Stimulated activated CD4-positive, alpha-beta T cell treated with anti-CD3 and anti-CD28 coated beads, Interleukin-12 subunit alpha, Interleukin-12 subunit beta, amount 100 ng/mL, for 48 hours (primary cell): Measurements from ENCODE around the gene LIPC.

Experiments
- DNase-seq, 3 donors: peaks; one replicate each; pipeline ENCODE4 v3.0.0-alpha.2; 2020; ENCODE audit warnings: low read depth in 2 of 3, low spot score in 1 of 3

LIPC gene

DNA sequence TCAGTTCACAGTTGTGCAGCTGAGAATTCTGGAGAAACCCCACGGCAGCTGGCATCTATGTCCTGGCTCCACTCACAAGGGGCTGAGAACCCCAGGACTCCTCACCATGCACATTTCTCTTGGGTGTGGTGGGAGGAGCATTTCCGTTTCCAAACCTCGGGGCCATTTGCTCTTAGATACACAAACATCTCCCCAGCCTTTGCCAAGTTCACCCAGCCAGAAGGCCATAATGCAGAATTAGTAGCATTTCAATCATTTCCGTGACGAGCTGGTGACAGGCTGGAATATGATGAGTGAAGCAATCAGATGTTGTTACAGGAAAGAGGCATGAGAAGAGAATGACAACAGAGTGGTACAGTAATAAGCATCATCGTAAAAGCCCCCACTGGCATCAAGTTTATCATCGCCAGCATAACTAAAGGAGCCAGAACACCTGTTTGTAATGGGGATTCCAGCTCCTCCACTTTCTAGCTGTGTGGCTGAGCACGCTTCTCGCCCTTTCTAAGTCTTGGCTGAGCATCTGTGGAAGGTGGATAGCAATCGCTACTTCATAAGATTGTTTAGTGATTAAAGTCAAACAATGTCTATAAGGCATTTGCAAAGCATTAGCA is 82.0 kb downstream of the LIPC start:
- no peak for DNase-seq

DNA sequence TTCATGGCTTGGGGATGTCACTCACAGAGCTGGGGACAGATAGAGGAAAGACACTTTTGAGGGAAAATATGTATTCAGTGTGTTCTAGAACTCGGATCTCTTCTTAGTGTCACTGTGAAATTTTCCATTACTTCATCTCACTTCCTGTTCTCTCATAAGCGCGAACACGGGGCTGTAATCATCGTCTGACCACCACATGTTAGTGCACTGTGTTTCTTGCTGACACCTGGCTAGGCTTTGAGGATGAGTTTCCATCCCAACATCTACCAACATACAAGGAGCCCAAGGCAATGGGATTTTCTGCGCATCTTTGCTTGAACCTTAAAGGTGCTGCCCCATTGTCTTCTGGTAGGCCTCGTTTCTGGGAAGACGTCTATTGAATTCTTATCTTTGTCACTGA is 84.0 kb downstream of the LIPC start:
- peak in 1 of 3 donors; percentile 17 for DNase-seq

DNA sequence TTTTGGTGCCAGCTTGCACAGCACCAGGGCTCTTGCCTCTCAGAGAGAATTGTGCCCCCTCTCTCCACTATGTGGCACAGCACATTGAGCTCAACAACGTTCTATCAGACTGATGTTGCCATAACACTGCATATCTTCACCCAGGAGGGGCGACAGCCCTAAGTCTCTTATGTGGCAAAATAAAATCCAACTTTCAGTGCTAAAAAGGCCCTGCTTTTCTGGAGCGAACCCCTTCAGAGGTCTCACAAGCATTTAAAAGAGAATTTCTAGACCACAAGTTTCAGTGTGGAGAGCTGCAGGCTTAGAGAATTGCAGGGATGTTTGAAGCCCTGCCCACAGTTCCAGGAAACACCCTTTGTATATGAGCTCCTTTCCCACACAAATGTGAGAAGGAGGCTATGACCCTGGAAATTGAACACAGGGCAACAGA is 85.5 kb downstream of the LIPC start:
- DNase-seq: peak in 1 of 3 donors; percentile 7

DNA sequence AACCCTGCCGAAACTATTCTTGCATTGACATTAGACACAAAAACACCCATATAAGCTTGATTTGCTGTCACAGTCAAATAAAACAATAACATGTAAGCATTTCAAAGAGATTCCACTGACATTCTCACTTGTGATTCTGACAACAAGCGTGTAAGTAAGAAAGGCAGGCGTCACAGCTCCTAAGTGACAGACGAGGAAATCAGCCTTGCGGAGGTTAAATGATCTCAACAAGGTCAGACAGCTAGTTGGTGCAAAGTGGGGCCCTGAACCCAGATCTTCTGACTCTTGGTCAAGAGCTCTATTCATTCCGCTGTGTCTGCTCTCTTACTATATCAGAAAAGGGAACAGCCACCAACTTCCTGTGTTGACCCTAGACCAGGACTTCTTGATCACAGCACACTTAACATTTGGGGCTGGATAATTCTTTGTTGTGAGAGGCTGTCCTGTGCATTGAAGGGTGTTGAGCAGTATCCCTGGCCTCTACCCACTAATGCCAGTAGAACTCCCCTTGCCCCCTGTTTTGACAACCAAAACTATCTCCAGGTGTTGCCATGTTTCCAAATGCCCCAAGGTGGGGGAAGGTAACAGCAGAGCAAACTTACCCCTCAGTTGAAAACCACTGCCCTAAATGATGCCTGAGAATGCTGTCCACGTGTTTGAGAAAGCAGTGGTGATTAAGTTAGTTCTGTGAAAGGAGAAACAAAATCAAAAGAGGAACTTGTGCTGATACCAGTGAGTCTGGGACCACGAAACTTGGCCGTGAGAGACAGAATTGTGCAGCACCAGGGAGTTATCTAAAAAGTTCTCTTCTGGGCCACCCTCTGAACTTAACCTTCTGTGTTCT is 86.1 kb downstream of the LIPC start:
- no peak for DNase-seq

DNA sequence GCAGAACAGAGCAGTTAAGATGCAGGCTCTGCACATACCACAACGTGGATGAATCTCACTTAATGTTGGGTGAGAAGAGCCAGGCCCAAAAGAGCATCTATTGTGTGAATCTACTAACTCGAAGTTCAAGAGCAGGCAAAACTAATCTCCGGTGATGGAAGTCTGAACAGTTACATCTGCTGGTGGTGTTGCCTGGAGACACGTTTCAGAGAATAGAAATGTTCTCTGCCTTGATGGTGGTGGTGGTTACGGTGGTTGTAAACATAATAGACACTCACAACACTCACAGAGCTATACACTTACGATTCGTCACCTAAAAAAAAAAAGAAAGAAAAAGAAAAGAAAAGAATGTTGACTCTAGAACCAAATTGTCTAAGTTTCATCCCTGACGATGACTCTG is 86.8 kb downstream of the LIPC start:
- DNase-seq: no peak

DNA sequence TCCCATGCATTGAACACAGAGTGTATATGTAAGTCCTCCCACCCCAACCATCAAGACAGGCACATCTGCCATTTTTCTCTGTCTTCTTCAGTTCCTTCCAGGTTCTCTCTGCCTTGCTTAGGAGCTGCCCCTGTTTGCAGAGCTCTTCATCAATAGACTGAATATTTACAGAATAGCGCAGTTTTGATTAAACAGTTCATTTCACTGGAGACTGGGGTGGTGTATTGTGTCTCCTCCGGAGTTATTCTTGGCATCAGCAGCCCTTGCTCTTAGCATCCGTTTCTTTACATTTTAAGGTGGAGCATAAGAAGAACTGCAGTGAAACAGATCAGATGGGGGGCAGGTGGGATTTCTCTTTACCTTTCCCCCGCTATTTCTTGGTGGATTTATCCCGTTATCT is 87.7 kb downstream of the LIPC start:
- no peak for DNase-seq

DNA sequence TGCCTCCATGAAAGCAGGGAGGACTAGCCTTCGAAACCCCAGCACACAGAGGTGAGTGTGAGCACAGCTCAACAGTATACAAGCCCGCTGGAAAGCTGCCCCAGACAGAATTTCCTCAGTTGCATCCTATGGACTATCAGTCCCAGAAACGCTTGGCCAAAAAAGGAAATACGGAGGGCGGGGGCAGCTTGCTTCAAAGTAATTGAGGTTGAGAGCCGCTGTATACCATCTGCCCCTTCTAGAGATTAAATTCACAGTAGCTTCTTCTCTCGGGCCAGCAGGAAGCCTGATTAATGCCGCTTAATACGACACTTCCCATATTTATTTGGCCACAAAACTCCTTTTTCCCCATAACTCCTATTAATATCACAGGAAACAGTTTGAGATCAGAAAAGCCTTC is 88.7 kb downstream of the LIPC start:
- DNase-seq: no peak

DNA sequence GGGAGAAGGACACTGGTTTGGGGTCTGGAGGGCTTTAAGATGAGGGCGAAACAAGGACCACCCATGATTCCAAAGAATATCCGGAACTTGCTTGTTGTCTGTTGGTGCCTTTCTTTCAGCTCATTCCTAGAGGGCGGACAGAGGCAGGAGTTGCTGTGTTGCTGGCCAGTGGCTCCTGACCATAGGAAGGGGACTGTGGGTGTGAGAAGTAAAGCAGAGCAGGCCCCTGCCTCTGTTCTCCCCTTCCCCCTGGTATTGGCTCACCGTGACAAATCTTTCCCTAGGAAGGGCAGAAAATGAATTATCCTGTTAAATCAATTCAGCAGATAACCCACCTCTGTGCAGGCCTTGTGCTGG is 89.1 kb downstream of the LIPC start:
- DNase-seq: no peak

DNA sequence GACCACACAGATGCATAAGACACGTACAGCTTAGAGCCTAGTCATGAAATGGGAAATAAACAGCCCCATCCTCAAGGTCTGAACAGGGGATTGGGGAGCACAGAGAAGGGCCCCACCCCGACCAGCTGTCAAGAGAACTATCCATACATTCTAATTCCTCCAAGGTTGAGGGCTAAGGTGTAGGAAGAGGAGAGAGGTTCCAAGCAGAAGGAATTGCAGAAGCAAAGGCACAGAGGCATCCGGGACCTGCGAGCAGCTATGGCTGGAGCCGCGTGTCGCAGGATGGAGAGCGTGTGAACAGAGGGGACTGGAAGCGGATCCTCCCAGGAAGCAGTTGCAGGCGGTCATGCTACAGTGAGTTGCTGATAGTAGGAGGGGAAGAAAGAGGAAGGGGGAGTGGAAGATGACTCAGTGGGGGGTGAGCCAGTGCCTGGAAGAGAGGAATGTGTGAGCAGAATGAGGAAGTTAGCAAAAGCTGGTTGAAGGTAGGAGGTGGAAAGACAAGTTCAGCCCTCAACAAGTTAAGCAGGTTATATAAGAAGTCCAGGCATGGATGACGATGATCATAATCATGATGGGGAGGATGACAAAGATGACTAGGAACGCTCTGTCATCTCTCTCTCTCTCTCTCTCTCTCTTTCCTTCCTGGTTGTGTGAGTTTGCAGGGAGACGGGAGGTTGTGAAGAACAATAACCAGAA is 89.7 kb downstream of the LIPC start:
- no peak for DNase-seq

DNA sequence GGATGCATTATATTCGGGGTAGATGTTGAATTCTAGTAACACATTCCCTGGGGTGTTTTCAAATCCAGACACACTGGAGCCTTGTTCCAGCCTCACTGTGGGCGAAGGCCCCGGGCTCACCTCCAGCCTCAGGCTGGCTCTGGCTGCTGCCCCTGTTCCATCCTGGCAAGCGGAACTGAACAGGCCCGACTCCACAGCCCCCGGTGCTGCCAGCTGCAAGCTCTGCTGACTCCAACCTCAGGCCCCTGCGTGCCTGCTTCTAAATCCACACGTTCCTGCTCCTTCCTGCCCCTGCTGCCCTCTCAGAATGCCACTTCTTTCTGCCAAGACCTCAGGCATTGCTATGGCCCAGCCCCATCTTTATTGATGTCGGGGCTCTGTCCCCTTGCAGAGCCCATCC is 90.6 kb downstream of the LIPC start:
- DNase-seq: no peak

DNA sequence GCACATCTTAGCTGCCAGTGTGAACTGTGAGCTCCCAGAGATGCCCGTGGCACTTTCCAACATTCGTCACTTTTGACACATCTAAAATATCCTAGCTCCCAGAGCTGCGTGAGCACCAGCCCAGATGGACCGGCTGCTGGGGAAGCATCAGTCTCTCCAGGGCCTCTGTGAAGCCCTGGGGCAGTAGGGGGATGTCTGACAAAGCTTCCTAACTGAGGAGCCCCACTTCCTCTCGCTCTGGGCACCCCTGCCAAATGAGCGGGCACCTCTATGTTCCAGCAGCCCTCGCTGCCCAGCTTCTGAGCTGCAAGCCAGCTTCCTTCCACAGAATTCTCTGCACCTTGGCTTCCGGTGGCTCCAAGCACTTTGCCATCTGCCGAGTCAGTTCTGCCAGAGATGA is 91.1 kb downstream of the LIPC start:
- DNase-seq: no peak

DNA sequence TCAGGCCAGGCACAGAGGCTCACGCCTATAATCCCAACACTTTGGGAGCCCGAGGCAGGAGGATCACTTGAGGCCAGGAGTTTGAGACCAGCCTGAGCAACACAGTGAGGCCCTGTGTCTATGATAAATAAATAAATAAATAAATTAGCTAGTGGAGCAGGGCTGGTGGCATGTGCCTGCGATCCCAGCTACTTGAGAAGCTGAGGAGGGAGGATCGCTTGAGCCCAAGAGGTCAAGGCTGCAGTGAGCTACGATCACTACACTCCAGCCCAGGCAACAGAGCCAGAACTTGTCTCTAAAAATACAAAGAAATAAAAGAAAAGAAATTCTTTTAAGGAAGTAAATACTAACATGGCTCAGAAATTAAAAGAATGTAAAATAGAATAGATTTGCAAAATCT is 91.8 kb downstream of the LIPC start:
- DNase-seq: no peak

DNA sequence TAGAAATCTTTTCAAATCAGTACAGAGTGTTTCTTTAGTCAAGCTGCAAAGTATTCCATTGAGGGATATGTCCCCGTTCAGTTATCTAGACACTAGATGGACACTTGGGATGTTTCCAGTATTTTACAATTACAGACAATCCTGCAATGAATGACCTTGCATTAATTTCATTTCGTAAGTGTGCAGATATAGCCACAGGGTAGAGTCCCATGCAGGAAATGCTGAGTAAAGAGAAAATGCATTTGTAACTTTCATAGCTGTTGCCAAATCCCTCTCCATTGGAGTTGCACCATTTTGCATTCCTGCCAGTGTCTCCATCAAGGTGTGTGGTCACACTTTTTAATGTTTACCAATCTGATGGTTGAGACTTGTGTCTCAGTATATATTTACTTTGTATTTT is 92.5 kb downstream of the LIPC start:
- no peak for DNase-seq

DNA sequence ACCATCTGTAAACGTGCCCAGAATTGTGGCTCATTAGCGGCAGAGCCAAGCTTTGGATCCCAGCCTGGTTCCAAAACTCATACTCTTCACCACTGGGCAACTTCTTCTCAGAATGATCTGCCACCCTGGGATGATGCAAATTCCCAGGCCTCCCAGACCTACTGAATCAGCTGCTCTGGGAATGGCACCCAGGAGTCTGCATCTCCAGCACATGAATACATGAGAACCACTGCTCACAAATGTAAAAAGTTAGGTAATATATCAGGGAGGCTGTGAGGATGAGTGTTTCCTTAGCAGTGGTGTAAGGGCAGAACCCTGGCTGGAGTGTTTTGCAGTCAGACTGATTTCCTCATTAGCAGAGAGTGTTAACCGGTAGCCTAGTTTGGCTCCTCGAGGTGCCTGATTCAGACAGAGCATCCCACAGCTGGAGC is 94.2 kb downstream of the LIPC start:
- DNase-seq: no peak

DNA sequence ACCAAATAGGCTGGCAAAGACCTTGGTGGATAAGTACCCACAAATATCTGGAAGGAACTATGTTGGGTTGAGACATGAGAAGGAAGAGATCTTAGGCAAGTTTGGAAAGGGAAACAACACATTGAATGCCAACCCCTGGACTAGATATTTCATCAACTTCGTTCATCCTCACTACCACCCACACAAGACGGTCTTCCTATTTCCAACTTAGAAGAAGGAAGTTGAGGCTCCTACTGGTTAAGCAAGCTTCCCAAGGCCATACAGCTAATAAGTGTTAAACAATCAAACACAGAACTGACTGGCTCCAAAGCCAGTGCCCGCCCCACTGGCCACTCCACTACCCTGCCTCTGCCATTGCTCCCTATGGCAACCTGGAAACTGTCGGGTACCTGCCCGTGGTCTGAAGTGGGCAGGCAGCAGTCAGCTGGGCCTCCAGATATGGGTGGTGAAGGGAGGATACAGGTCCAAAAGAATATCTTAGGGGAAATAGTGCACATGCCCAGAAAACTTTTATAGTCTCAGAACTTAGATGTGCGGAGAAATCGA is 94.9 kb downstream of the LIPC start:
- DNase-seq: no peak

DNA sequence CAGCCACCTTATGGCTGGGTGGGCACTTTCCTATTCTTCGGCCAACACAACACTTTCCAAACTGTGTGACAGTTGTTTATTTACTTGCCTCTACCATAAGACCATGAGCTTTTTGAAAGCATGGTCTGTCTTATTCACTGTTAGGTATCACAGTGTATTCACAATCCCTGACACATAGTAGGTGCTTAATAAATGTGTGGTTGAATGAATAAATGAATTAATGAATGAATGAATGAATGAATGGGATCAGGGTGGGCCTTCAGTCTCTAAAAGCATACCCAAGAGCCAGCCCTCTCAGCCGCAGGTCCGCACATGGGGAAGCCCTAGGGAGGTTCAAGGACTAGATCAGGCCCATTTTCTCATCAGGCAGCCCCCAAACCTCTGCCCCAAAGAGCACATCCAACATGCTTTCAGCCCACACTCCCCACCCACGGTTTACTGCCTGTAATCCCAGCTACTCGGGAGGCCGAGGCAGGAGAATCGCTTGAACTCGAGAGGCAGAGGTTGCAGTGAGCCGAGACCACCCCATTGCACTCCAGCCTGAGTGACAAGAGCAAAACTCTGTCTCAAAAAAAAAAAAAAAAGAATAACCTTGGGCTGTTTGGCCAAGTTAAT is 95.9 kb downstream of the LIPC start:
- no peak for DNase-seq

DNA sequence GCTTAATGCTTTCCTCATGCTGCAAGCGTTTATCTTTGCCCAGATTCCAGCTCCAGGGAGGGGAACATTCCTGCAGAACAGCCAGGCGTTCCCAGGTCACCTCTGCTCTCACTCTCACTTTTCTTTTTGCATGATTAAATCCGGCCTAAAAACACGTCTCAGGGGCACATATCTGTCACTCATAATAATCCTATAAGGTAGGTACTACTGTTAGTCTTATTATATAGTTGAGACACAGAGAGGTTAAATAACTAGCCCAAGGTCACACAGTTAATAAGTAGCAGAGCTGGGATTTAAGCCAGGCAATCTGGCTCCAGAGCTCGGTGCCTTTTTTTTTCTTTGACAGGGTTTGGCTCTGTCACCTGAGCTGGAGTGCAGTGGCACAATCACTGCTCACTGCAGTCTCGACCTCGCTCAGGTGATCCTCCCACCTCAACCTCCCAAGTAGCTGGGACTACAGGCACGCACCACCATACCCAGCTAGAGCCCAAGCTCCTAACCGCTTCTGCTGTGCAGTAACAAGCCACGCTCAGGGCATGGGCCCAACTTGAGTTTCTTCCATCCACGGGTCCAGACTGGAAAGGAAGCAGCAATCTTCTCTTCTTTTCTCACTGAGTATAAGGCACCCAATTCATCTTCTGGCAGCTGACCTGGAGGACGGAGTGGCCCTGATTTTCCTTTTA is 96.5 kb downstream of the LIPC start:
- no peak for DNase-seq

DNA sequence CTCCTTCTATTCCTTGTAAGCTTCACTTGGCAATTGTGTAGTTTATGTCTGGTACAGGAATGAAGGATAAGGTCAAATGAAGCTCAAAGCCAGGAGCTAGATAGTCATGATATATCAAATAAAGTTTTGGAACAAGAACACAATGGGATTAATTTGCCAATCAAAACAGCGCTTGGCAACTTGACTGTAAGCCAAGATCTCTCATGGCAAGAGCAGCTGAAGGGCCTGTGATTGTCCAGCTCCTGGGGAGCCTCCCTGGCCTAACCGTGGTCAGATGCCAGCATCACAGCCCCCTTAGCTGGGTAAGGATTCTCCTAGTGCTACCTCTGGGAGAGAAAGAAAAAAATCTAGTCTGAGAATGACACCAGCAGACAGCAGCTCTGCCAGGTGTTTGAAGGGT is 97.2 kb downstream of the LIPC start:
- no peak for DNase-seq

DNA sequence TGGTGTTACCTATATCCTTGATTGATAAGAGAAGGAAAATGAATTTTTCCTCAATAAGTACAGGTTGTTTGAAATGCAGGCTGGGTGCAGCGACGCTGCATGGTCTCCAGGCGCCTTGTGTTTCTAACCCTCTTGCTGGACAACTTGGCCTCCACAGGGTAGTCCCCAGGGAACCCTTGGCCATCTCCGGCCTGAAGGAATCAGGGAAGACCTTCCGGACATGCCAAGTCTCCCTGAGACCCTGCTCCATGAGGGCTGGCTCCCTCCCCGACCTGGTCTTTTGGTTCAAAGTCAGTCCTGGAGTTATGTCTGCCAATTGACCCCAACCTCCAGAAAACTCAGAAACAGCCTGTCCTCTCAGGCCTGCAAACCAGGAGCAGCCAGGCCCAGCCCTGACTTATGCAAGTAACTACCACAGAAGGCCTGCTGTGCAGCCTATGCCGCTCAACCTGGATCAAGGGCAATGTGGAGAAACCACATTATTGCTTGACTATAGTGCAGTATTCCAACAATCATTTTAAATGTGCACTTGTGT is 98.3 kb downstream of the LIPC start:
- DNase-seq: no peak

DNA sequence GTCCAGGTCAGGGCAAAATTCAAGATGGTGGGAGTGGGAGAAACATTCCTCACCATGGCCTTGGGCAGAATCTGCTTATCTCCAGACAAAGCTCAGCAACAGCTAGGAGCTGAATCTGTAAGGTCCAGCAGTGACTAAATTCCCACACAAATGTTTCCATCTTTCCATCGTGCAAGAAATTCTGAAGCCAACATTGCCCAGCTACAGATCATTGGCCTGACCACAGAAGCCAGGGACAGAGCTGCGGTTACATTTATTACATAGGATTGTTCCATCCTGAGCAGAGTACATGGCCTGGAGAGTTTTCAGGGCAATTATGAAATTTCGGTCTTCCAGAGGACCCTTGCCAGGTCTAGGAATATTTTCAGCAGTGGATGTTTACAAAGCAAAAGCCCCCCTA is 100.3 kb downstream of the LIPC start:
- no peak for DNase-seq

DNA sequence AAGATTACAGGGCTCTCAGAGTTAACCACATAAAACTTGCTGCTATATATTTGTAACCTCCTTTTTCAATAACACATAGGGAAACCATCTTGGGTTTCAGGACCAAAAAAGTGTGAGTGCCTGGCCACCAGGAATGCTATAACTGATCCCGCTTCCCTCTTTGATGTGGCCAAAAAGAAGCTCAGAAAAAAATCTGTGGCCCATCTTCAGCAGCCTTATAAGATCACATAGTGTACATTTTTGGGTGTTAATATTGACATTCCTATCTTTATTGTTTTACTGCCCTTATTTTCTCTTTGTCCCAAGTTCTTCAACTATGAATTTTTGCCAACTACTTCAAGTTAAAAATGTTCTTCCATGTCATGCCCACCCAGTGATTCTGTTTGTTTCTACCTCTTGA is 102.8 kb downstream of the LIPC start:
- DNase-seq: no peak
